HG02973 (cell line): ENCODE data around the gene SPOCD1.

Experiments used
- ATAC-seq: cut with Tn5 transposase; IDR thresholded peaks from one replicate; pipeline ENCODE4 v1.9.1; 2021; ENCODE audit warnings: moderate library complexity; ENCODE audit not compliant: unreplicated experiment

Gene SPOCD1

GRCh38 chr1:31815752-31816500 is at the start of gene SPOCD1:
Gene SPOCD1 (minus strand): TSS chr1:31816022. CDS start chr1:31815333, 689 bp downstream.
- ATAC-seq = no peak

- no peak for ATAC-seq
Measured at GRCh38 chr1:31862071-31862470, 46.2 kb upstream of the SPOCD1 start.

GRCh38 chr1:31861346-31861745 is 45.5 kb upstream of the SPOCD1 start:
- no peak for ATAC-seq

- no peak for ATAC-seq
Measured at GRCh38 chr1:31860581-31860980, 44.8 kb upstream of the SPOCD1 start.

- ATAC-seq = no peak
Measured at GRCh38 chr1:31859719-31860118, 43.9 kb upstream of the SPOCD1 start.

GRCh38 chr1:31859044-31859443 is 43.2 kb upstream of the SPOCD1 start:
- no peak for ATAC-seq

GRCh38 chr1:31857863-31858262 is 42.0 kb upstream of the SPOCD1 start:
- ATAC-seq = no peak

GRCh38 chr1:31856140-31856539 is 40.3 kb upstream of the SPOCD1 start:
- no peak for ATAC-seq

GRCh38 chr1:31855038-31855845 is 39.4 kb upstream of the SPOCD1 start:
- ATAC-seq = no peak

GRCh38 chr1:31849653-31850052 is 33.8 kb upstream of the SPOCD1 start:
- ATAC-seq = no peak

GRCh38 chr1:31848381-31848897 is 32.6 kb upstream of the SPOCD1 start:
- no peak for ATAC-seq

- ATAC-seq = no peak
Measured at GRCh38 chr1:31846484-31846883, 30.7 kb upstream of the SPOCD1 start.

GRCh38 chr1:31843506-31843905 is 27.7 kb upstream of the SPOCD1 start:
- ATAC-seq = no peak

GRCh38 chr1:31839662-31840343 is 24.0 kb upstream of the SPOCD1 start:
- no peak for ATAC-seq

GRCh38 chr1:31837451-31838158 is 21.8 kb upstream of the SPOCD1 start:
- no peak for ATAC-seq

GRCh38 chr1:31836638-31837037 is 20.8 kb upstream of the SPOCD1 start:
- no peak for ATAC-seq

- no peak for ATAC-seq
Measured at GRCh38 chr1:31835415-31835814, 19.6 kb upstream of the SPOCD1 start.

GRCh38 chr1:31834501-31834900 is 18.7 kb upstream of the SPOCD1 start:
- no peak for ATAC-seq

- ATAC-seq = no peak
Measured at GRCh38 chr1:31831397-31832378, 15.9 kb upstream of the SPOCD1 start.

- no peak for ATAC-seq
Measured at GRCh38 chr1:31830511-31830910, 14.7 kb upstream of the SPOCD1 start.
